Measurements from ENCODE around the gene CHST11.

CHST11 gene

DNA sequence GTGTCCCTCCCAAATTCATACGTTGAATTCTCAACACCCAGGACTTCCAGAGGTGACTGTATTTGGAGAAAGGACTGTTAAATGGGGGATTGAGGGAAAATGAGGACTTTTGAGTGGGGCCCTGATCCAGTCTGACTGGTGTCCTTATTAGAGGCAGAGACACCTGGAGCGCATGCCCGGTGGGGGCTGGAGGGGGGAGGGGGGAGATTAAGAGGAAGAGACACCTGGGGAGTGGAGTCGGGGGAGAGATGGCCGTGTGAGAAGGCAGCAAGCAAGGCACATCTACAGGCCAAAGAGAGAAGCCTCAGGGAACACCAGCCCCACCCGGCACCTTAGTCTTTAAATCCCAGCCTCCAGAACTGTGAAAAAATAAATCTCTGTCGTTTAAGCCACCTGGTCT lies 291.6 kb downstream of the CHST11 start:
- Histone ChIP-seq H3K79me2 (ENCODE audit: insufficient read depth, low read length) (no peaks in the 10 kb centered on the region), H3K27me3 (ENCODE audit: low read length) (no peaks in the 10 kb centered on the region), H3K4me3 (ENCODE audit: insufficient read depth, low read length, poor library complexity, severe bottlenecking) (no peak overlapping the region), H3K9me3 (ENCODE audit: insufficient read depth, low read length) (no peaks in the 10 kb centered on the region), H3F3A (ENCODE audit: insufficient read depth) (no peaks in the 10 kb centered on the region), H3K4me2 (ENCODE audit: low read depth, low read length, poor library complexity, severe bottlenecking) (no peak overlapping the region), H3K27ac (ENCODE audit: low read depth, low read length) (no peak overlapping the region), H3K36me3 (ENCODE audit: low read length) (no peaks in the 10 kb centered on the region), H3K9me2 (replicated peaks; ENCODE audit: insufficient read depth, low read length) (no peaks in the 10 kb centered on the region), H4K20me1 (ENCODE audit: low read depth, low read length) (no peaks in the 10 kb centered on the region), H3K9ac (ENCODE audit: low read length) (no peak overlapping the region), H2AFZ (ENCODE audit: low read depth, low read length, severe bottlenecking) (no peak overlapping the region)
- TF ChIP-seq EZH2phosphoT487 (conservative IDR thresholded peaks at IDR 0.05; ENCODE audit: low read length): no peak
- TF ChIP-seq, protein P1, sequence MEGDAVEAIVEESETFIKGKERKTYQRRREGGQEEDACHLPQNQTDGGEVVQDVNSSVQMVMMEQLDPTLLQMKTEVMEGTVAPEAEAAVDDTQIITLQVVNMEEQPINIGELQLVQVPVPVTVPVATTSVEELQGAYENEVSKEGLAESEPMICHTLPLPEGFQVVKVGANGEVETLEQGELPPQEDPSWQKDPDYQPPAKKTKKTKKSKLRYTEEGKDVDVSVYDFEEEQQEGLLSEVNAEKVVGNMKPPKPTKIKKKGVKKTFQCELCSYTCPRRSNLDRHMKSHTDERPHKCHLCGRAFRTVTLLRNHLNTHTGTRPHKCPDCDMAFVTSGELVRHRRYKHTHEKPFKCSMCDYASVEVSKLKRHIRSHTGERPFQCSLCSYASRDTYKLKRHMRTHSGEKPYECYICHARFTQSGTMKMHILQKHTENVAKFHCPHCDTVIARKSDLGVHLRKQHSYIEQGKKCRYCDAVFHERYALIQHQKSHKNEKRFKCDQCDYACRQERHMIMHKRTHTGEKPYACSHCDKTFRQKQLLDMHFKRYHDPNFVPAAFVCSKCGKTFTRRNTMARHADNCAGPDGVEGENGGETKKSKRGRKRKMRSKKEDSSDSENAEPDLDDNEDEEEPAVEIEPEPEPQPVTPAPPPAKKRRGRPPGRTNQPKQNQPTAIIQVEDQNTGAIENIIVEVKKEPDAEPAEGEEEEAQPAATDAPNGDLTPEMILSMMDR (IDR thresholded peaks at IDR 0.05; ENCODE audit: insufficient read depth, low read length, poor library complexity, severe bottlenecking): no peak

DNA sequence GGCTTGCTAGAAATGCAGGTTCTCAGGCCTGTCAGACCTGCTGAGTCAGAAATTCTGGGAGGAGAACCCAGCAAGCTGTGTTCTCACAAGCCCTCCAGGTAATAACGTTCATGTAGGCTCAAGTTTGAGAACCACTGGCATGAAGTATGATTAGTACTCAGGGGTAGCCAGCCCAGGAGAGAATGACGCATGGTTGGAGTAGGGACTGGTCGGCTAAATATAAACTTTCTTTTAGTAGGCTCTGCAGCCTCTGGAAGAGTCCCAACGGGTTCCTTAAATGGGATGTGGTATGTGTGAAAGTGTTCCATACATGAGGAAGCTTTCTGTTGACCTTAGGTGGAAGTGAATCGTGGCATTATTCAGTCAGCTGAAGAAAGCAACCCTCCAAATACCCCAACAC lies 292.0 kb downstream of the CHST11 start:
- Histone ChIP-seq H3K27ac (ENCODE audit: low read depth, low read length) (no peak overlapping the region), H2AFZ (ENCODE audit: low read depth, low read length, severe bottlenecking) (no peak overlapping the region), H3K27me3 (ENCODE audit: low read length) (no peaks in the 10 kb centered on the region), H3K9me3 (ENCODE audit: insufficient read depth, low read length) (no peaks in the 10 kb centered on the region), H3K36me3 (ENCODE audit: low read length) (no peaks in the 10 kb centered on the region), H3K4me2 (ENCODE audit: low read depth, low read length, poor library complexity, severe bottlenecking) (no peak overlapping the region), H3K4me3 (ENCODE audit: insufficient read depth, low read length, poor library complexity, severe bottlenecking) (no peak overlapping the region), H3K9ac (ENCODE audit: low read length) (no peak overlapping the region), H4K20me1 (ENCODE audit: low read depth, low read length) (no peaks in the 10 kb centered on the region), H3F3A (ENCODE audit: insufficient read depth) (no peaks in the 10 kb centered on the region), H3K79me2 (ENCODE audit: insufficient read depth, low read length) (no peaks in the 10 kb centered on the region), H3K9me2 (replicated peaks; ENCODE audit: insufficient read depth, low read length) (no peaks in the 10 kb centered on the region)
- no peak for TF ChIP-seq EZH2phosphoT487 (conservative IDR thresholded peaks at IDR 0.05; ENCODE audit: low read length)
- TF ChIP-seq, protein P1 (IDR thresholded peaks at IDR 0.05; ENCODE audit: insufficient read depth, low read length, poor library complexity, severe bottlenecking): no peak

DNA sequence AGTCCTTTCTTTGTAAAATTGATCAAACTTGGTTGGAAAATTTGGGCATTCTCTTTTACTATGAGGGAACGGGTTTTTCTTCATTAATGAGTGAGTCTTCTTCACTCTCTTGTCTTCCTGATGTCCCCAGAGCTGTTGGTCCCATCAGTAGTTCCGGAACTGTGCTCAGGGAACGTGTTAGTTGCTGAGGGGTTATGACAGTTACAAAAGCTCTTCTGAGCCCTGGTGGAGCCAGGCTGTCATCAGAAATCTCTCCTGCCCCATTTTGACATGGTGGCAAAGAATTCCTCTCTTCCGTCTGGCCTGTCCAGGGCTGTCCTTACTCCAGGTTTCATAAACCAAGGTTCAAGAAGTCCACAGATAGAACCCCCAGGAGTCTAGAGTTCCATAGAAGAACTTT lies 292.8 kb downstream of the CHST11 start:
- no peak for TF ChIP-seq EZH2phosphoT487 (conservative IDR thresholded peaks at IDR 0.05; ENCODE audit: low read length)
- TF ChIP-seq, protein P1 (IDR thresholded peaks at IDR 0.05; ENCODE audit: insufficient read depth, low read length, poor library complexity, severe bottlenecking): no peak
- no peak overlapping the region for H2AFZ ChIP-seq (ENCODE audit: low read depth, low read length, severe bottlenecking)
- H3K79me2 ChIP-seq (ENCODE audit: insufficient read depth, low read length): no peaks in the 10 kb centered on the region
- H3K36me3 ChIP-seq (ENCODE audit: low read length): no peaks in the 10 kb centered on the region
- H3K4me3 ChIP-seq (ENCODE audit: insufficient read depth, low read length, poor library complexity, severe bottlenecking): no peak overlapping the region
- no peak overlapping the region for H3K9ac ChIP-seq (ENCODE audit: low read length)
- H3K9me3 ChIP-seq (ENCODE audit: insufficient read depth, low read length): no peaks in the 10 kb centered on the region
- no peak overlapping the region for H3K4me2 ChIP-seq (ENCODE audit: low read depth, low read length, poor library complexity, severe bottlenecking)
- no peaks in the 10 kb centered on the region for H4K20me1 ChIP-seq (ENCODE audit: low read depth, low read length)
- H3K9me2 ChIP-seq (replicated peaks; ENCODE audit: insufficient read depth, low read length): no peaks in the 10 kb centered on the region
- H3F3A ChIP-seq (ENCODE audit: insufficient read depth): no peaks in the 10 kb centered on the region
- H3K27ac ChIP-seq (ENCODE audit: low read depth, low read length): no peak overlapping the region
- H3K27me3 ChIP-seq (ENCODE audit: low read length): no peaks in the 10 kb centered on the region
